NCI-H1436 (cell line): Measurements from ENCODE around the gene FARP2.
"Not testable (repeated sequence)": the region's sequence is repeated elsewhere in the genome, so short reads cannot be mapped to it uniquely, and the experiment has no call there.

Source experiments
- DNase-seq: peaks from one replicate; lab custom pipeline; 2025; lab: John Stamatoyannopoulos, UW

FARP2 gene

DNA sequence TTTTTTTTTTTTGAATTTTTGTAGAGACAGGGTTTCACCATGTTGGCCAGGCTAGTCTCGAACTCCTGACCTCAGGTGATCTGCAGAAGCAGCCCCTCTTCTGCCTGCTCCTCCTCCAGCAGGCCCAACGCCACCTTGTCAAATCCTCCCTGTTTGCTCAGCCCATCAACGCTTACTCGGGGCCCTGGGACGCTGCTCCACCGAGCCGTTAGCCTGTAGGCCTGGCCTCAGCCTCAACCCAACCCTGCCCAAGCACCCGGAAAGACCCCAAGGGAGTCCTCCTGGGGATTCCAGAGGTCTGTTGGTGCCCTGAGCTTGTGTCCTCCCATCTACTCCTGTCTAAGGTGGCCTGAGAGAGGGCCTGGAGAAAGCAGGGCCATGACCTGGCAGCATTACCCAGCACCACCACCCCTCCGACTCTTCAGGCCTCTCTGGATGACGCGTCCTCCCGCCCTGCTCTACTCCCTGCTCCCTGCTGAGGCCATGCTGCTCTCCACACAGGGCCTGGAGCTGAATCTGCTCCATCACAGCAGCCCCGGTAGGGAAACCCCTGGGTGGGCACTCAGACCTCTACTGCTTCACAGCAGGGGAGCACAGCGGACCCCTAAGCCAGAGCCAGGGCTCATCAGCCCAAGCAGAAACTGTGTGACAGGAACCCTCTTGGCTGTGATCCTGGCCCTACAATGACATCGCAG, 149.1 kb downstream of the FARP2 start:
- no peak for DNase-seq

- DNase-seq, result no peak
These were observed 149.7 kb downstream of the FARP2 start for GRCh38 chr2:241505781-241506201.

DNA sequence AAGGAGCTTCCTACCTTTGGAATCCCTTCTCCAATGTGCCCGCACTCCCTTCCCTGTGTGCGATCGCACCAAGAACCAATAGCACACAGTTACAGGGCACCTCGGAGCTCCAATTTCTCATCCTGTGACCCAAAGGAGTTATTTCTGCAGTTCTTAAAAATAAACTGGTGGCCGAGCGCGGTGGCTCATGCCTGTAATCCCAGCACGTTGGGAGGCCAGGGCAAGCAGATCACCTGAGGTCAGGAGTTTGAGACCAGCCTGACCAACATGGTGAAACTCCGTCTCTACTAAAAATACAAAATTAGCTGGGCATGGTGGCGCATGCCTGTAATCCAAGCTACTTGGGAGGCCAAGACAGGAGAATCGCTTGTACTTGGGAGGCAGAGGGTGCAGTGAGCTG, 150.2 kb downstream of the FARP2 start:
- DNase-seq, result not testable (repeated sequence)

DNA sequence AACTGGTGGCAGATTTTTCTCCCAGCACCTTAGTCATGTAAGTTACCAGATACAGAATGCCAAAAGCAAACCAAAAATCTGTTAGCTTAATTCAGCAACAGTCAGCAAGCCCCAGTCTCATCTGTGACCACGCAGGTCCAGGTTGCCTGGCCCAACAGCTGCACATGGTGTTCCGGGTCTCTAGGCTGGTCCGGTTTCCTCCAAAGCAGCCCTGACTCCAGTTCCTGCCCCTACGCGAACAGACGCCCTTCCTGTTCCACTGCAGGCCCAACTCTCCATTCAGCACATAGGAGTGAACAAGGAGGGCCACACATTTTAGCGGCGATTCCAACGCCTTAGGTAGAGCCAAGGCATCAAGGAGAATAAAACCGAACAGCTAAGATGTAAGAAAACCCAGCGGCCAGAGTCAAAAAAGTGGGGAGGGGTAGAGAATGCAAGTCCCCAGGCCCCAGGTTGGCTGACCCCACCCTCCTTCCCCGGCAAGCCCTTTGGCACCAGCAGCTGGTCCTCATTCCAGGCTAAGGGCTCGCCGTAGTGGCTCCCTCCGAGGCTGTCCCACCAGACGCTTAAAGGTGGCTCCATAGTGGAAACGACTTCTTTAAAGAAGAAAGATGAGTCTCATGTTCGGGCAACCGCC, 150.8 kb downstream of the FARP2 start:
- DNase-seq, result no peak

DNA sequence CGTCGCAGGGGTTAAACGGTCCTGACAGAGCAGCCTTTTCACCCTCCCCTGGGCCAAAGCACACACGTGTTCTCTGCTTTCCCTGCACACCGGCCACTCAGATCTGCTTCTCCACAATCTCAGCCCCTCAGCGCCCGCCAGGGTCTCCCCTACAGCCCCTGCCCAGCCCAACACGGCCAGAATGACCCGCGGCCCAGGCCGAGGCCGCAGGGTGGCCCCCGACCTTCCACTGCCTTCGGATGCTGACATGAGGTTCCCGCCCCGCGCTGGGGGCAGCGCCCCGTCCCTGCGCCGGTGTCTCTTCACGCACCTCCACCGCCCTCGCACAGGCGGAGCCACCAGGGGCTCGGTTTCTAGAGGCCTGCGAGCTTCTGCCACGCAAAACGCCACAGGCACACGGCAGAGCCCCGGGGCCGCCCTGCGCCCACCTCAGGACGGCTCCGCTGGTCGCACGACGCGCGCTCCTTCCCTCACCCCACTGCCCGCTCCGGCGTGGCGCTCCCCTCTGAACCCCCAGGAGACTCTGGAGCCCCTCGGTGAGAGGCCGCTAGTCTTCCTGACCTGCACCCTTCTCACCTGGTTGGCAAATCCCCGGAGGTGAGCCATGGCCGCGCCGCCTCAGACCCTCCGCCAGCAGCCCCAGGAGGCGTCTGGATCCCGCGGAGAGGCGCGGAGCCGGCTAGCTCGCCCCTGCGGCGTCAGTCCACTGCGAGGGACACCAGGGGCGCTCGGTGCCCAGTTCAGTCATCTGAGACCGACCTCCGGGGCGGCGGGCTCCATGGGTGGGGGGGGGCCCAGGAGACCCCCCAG, 151.6 kb downstream of the FARP2 start:
- peak; percentile 45 for DNase-seq

DNA sequence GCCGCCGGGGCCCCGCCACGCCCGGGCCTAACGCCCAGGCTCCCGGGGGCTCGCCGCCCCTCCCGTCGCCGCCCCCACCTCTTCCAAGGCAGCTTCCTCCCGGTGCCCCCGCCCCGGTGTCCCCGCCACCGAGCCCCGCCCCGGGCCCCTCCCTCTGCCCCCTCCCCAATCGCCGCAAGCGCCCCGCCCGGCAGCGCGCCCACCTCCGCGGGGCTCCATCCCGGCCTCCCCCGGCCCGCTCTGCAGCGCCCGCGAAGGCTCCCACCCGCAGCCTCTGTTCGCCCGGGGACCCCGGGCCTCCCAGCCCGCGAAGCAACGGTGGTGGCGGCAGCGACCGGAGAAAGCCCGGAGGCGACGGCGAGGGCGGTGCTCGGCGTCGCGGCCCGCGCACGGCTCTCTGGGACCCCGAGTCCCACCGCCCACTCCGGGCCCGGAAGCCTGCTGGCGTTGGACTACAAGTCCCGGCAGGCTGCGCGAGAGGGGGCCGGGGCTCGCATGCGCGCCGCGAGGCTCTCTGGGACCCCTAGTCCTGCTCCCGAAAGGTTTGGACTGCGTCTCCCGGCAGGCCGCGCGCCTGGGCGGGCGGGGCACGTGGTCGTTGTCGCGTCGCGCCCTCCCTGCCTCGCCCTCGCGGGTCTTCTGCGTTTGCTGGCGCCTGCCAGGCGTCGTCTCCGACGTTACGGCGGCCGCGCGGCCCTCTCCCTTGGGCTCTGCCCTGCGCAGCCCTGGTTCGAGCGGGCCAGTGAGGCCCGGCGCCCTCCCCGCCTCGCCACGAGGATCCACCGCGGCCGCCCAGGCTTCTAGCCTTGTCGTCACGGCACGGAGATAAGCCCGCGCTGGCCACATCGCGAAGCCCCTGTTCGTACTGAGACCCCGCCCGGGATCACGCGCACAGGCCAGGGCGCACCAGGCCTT, 152.4 kb downstream of the FARP2 start, which contains the start of gene STK25:
Gene STK25, minus strand, starts transcription at position 345 of the 915 bp plus-strand sequence. CDS start 549 bp downstream, outside the sequence.
- DNase-seq, result peak; percentile 97

DNA sequence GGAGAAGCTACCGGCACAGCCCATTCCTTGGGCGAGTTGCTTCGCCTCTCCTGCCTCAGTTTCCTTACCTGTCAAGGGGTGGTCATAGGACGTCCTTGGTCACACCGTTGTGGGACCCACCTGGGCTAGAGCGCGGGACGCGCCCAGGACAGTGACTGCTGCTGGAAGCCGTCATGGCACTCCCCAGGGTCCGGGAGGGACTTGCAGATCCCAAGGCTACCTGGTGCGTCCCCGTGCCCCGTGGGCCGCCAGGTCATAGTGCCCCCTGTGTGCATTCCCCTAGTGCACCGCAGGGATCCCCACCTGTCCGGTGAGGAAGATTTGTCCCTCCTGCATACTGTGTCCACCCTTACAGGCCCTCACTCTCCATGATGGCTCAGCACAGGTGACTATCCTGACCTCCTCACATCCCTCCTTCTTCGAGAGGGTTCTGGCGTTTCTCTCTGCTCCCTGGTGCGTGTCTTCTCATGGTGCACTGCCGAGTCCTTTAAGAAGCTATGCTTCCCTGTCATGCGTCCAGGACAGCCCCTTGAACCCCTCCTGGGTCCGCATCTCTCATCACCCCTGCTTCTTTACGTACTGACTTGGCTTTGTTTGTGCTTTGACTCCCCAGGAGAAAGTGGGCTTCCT, 153.2 kb downstream of the FARP2 start:
- DNase-seq, result no peak

- DNase-seq, result no peak
These were observed 155.1 kb downstream of the FARP2 start for GRCh38 chr2:241511091-241511741.

- no peak for DNase-seq
These were observed 158.5 kb downstream of the FARP2 start for GRCh38 chr2:241514553-241514952.

GRCh38 chr2:241514986-241515737, 159.1 kb downstream of the FARP2 start:
- no peak for DNase-seq

GRCh38 chr2:241516520-241516965, 160.5 kb downstream of the FARP2 start:
- DNase-seq, result no peak

GRCh38 chr2:241517297-241517696, 161.2 kb downstream of the FARP2 start:
- no peak for DNase-seq

DNA sequence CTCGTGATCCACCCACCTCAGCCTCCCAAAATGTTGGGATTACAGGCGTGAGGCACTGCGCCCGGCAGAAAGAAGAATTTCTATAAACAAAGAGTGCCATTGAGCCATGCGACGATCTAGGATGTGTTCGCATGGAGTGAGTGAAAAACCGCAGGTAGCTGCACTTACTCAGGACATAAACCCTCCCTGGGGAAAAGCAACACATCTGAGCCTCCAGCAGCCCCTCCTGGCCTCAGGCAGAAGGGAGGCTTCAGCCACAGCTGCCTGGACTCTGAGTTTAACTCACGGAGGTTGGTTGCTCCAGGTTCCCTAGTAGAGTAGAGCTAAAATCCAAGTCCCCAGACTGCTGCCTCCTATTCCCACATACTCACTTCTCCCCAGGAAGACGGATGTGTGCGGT, 163.6 kb downstream of the FARP2 start:
- DNase-seq, result no peak

- DNase-seq, result no peak
These were observed 166.4 kb downstream of the FARP2 start for GRCh38 chr2:241522477-241522876.

DNA sequence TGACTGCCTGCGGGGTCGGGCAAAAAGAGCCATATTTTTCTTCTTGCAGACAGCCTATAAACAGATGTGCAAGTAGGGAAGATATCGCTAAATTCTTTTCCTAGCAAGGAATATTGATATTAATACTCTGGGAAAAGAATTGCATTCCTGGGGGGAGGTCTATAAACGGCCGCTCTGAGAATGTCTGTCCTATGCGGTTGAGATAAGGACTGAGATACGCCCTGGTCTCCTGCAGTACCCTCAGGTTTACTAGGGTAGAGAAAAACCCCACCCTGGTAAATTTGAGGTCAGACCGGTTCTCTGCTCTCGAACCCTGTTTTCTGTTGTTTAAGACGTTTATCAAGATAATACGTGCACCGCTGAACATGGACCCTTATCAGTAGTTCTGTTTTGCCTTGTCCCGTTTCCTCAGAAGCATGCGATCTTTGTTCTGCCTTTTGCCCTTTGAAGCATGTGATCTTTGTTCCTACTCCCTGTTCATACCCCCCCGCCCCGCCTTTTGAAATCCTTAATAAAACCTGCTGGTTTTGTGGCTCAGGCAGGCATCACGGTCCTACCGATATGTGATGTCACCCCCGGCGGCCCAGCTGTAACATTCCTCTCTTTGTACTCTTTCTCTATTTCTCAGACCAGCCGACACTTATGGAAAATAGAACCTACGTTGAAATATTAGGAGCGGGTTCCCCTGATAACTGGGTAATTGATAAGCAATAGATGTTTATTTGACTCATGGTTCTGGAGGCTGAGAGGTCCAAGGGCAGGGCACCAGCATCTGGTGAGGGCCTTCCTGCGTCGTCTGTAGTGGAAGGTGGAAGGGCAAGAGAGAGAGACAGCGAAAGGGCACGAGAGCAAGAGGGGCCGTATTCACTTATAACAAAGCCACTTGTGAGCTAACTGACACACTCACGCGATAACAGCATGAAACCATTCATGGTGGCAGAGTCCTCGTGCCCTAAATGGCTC, 170.0 kb downstream of the FARP2 start:
- DNase-seq, result not testable (repeated sequence)

- DNase-seq, result no peak
These were observed 174.5 kb downstream of the FARP2 start for GRCh38 chr2:241530571-241530970.

DNA sequence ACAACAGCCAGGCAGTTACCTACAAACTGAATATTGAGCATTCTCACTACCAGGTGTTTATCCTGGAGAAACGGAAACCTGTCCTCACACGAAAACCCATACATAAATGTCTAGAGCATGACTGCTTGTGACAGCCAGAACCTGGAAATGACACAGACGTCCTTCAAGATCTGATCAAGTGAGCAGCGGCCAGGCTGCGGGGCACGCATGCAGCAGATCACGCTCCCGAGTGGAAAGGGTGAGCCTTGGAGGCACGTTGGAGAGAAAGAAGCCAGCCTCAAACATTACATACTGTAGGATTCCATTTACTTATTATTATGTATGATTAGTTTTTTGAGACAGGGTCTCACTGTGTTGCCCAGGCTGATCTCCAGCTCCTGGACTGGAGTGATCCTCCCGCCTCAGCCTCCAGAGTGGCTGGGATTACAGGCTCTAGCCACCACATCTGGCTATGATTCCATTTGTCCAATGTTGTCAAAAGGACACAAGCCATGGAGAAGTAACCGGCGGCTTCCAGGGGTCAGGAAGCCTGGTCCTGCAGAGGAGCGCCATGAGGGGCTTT, 175.2 kb downstream of the FARP2 start:
- DNase-seq, result no peak

- DNase-seq, result no peak
These were observed 176.1 kb downstream of the FARP2 start for GRCh38 chr2:241532168-241532567.
